Measurements from ENCODE around the gene UBAC2.
"Not testable (repeated sequence)": the region's sequence is repeated elsewhere in the genome, so short reads cannot be mapped to it uniquely, and the experiment has no call there.

Gene UBAC2

DNA sequence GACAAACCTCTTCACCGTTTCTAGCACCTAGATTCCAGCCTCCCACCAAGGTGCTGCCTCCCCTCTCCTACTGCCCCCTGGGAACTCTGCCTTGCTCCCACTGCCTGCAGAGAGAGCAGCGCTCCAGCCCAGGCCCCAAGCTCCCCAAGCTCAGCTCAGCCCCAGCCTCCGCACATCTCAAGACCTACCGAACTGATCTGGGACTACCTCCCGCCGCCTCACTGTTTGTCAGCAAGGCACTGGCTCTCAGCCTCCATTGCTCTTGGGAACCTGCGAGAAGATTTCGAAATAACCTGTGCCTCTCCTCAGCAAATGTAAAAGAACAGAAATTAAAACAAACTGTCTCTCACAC lies 198.9 kb downstream of the UBAC2 start:
- no peak for DNase-seq

DNA sequence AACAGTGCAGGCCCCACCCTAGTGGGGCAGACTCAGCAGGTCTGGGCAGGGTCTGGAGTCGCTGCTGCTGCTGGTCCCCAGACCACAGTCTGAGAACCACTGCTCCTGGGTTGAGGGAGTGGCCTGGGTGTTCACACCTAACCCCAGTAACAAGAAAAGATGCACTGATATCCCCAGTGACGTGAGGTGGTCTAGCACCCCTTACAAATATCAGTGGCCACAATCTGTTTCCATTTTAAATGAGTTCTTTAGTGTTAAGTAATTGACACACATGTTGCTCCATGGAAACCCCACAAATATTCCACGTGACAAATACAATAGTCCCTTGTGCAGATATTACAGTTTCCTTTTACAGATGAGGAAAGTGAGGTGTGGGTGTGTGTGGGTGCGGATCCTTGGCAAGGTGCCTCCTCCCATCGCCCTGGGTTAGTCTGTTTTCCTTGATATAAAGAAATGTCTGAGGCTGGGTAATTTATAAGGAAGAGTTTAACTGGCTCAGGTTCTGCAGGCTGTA lies 202.9 kb downstream of the UBAC2 start:
- DNase-seq = no peak

DNA sequence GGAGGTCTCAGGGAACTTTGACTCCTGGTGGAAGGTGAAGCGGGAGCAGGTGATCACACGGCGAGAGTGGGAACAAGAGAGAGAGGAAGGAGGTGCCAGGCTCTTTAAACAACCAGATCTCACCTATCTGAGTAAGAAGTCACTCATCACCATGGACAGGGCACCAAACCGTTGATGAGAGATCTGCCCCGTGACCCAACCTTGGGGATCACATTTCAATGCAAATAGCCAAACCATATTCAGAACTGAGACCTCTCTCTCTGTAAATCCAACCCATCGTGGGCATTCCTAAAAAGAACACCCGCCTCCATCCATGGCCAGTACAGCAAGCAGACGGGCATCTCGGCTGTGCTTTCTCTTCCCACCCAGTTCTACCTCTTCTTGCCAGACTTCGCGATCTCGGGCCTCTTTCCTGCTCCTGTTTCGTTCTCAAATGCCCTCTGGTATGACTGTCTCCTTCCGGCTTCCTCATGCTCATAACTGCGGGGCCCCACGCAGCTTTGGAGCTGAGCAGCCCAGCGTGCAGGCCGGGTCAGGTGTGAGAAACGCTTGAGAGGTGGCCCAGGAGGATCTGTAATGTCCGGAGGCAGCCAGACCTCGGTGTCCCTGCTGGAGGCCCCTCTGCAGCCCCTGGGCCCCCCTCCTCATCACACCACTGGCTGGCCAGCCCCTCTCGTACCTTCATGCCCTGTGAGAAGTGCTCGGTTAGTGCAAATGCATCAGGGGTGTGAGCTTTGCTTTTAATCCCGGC lies 203.5 kb downstream of the UBAC2 start:
- DNase-seq = no peak

DNA sequence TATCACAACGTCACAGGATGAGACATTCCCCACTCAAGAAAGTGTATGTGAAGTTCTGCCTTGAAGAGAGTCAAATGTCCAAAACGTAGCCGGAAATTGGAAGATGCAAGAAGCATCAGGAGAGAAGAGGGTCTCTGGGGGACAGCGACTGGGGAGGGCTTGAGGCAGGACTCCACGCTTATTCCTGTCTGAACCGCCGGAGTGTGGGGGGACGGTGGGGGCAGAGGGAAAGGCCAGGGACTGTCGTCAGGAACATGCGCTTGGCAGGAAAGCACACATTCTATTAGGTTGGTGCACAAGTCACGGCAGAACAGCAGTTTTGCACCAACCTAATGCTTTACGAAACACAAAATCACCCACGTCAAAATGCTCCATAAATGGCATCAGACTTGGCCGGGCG lies 205.3 kb downstream of the UBAC2 start:
- no peak for DNase-seq

DNA sequence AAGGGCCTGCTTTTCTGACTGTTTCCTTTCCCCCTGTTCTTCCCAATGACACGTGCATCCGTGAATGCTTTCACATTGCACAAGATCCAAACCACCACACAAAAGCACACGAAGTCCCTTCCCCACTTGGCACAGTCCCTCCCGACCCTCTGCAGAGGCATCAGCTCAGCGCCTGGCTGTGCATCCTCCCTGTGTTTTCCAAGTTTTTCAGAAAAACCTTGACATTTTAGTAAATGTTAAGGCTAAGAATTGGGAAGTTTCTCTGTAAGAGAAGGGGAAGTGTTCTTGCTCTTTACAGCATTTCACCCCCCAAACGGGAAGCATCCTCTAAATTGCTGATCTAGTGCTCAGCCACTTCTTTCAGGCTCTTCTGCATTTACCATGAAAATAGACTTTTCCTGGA lies 206.1 kb downstream of the UBAC2 start:
- no peak for DNase-seq

DNA sequence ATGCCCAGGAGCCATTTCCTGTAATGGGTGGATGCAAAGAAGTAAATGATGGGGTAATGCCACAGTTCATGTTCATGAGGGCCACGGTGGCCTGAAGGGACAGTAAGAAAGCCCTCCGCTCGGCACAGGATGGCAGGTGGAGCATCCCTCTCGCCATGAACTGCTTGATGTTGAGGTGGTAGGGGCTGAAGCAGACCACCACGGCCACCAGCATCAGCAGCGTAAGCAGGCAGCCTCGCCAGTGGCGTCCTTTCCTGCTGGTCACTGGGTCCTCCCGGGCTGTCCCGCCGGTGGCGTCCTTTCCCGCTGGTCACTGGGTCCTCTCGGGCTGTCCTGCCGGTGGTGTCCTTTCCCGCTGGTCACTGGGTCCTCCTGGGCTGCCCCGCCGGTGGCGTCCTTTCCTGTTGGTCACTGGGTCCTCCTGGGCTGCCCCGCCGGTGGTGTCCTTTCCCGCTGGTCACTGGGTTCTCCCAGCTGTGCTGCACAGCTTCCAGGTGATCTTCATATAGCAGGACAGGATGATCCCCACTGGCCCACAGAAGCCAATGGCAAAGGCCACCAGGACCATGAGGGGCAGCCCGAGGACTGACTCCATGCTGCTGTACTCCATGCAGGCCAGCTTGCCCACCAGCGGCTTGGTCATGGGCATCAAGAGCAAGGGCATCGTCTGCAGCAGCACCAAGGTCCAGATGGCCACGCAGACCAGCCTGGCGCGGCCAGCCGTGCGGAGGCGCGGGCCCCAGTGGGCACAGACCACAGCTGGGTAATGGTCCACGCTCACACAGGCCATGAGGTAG lies 207.4 kb downstream of the UBAC2 start:
- DNase-seq = no peak

DNA sequence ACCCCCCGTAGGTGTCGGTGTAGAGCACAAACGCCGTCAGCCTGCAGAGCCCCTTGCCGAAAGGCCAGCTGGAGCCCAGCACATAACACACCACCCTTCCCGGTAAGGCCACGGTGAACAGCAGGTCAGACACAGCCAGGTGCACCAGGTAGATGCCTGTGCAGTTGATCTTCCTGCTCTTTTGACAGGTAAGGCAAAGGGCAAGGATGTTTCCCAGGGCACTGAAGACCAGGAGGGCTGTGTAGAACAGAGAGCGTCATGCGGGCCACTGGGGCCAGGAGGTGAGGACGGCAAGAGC lies 208.0 kb downstream of the UBAC2 start:
- no peak for DNase-seq

DNA sequence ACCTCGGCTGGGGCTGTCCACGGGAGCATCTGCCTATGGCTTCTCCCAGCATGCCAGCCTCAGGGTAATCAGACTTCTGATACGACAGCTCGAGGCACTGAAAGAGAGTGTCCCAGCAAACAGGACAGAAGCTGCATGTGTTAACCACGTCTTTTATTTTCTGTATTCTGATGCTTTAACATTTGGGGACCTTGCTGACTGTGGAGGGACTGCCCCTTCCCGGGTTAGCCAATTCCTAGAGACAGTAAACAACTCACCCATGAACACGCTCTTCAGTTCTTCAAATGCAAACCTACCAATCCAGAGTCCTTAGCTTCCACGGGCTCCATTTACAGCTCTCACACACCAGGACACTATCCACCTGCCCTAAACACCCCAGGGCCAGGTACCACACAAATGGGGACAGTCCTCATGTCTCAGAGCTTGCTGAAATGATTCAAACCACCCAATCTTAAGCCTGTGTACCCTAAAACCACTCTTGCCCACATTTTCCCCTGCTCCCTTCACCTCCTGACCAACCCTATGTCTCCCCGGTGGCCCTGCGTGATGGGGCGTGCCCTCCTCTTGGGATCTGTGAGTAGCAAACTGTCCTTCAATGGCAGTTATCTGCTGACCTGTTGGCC lies 208.9 kb downstream of the UBAC2 start:
- DNase-seq = not testable (repeated sequence)

DNA sequence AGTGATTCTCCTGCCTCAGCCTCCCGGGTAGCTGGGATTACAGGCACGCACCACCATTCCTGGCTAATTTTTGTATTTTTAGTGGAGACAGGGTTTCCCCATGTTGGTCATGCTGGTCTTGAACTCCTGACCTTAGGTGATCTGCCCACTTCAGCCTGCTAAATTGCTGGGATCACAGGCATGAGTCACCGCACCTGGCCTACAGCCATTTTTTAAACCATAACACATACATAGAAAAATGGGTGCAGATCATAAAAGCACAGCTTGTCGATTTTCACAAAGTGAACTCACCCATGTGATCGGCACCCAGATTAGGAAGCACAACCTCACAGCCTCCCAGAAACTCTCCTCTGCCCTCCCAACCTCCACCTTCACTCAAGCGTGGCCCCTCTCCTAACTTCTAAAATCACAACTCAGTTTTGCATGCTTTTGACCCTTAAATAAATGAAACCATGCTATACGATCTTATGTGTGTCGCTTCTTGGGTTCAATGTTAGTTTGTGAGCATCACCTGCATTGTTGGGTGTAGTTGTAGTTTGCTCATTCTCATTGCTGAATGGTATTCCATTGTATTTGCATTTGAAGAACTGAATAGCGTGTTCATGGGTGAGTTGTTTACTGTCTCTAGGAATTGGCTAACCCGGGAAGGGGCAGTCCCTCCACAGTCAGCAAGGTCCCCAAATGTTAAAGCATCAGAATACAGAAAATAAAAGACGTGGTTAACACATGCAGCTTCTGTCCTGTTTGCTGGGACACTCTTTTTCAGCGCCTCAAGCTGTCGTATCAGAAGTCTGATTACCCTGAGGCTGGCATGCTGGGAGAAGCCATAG lies 210.2 kb downstream of the UBAC2 start:
- DNase-seq = not testable (repeated sequence)

DNA sequence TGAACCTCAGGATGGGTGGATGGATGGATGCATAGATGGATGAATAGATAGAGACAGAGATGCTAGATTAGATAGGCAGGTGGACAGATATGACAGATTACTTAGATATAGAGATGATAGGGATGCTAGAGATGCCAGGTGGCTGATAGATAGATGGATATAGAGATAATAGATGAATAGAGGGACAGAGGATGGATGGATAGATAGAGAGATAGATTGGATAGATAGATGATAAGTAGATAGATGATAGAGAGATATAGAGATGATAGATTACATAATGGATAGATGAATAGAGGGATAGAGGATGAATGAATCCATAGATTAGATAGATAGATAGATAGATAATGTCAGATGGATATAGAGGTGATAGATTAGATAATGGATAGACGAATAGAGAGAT lies 212.2 kb downstream of the UBAC2 start:
- DNase-seq = no peak

DNA sequence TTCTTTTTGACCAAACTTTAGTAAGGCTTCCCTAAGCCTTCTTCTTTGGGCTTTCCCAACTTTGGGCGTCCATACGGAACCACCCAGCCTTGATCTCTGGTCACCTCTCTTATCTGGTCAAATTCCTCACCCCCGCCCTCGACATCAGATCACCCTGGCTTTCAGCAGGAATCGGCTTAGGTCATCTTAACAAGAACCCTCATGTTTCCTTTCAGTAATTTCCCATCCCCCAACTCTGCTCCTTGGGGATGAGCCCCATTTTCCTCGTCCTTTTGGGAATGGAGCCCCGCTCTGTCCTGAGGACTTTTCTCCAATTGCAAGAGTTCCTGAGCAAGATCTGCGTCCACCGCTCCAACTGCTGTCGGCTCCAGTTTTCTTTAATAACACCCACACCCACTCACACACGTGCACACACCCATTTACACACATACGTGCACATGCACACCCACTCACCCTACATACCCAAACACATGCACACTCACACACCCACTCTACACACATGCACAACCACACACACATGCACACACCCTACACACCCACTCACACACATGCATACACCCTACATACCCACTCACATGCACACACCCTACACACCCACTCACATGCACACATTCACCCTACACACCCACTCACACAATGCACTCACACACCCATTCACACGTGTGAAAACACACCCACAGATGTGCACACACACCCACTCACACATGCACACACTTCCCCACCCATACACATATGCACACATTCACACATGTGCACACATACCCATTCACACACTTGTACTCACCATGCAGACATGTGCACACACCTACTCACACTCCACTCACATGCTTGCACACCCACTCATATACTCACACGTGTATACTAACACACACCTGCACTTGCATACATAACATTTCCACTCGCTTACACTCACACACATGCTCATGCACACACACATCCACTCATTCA lies 213.7 kb downstream of the UBAC2 start:
- DNase-seq = no peak

DNA sequence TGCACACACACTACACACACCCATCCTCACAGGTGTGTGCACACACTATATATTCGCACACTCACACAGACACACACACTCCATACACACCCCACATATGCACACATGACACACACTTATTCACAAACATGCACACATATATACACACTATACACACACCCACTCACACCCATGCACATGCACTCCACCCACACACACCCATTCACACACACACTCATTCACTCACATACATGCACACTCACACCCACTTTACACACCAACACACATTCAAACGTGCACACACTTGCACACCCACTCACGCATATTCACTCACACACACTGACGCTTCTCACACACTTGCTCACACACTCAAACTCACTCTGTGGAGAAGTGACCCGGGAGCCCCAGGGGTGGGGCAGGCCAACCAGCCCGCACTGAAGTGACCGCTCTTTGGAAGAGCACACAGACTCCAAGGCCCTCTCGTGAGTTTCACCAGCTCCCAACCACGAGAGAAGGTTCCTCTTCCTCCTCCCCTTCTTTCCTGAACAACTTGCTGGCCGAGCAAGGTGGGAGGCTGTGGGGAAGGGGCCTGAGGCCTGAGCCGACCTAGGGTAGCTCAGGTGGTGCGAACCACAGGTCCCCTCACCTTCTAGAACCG lies 214.5 kb downstream of the UBAC2 start:
- no peak for DNase-seq

DNA sequence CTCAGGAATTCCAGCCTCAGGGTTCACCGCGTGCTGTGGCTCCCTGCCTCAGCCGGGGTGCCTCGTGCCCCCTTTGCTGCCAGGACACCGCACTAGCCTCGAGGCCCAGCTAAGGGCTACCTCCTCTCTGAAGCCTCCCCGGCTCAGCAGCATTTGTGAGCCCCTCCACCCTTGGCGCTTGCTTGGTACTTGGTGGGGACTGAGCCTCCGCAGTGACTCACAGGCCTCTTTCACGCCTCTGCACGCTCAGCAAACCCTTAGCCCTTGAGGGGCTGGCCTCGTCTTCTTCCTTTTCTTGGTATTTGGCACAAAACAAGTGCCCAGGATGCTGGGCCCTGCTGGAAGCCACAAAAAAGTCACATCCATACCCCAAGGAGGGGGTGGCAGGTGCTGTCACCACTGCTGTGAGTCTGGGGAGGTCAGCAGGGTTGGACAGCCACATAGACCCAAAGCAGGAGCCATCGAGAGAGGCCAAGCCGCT lies 215.2 kb downstream of the UBAC2 start:
- DNase-seq = peak; percentile 45 to 59

DNA sequence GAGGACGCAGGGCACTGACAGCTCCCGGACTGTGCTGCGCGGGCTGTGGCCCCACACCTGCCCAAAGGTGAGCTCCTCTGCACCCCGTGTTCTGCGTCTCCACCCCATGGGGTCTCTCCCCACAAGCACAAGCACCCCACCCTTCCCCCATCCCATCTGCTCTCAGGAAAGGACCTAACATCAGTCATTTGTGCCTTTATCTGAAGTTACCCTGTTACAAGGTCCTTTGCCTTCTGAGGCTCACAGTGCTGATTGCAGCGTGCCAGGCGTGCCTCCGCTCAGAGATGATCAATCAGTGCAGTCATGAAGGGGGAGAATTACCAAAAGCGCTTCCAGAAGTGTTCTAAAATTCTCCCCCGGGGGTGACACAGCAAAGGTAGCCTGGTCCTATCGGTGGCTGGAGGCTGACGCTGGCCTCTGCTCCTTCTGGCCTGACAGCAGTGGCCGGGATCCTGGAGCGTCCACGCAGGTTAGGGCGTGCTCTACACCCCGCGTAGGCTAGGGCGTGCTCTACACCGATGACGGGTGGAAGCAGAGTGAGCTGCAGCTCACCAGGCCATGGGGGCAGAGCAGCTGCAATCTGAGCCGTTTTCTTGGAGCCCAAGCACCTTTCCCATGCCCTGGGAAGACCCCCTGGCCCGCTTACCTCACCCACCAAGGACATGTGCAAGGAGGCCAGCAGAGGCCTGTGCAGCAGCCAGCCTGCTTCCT lies 215.9 kb downstream of the UBAC2 start:
- no peak for DNase-seq

DNA sequence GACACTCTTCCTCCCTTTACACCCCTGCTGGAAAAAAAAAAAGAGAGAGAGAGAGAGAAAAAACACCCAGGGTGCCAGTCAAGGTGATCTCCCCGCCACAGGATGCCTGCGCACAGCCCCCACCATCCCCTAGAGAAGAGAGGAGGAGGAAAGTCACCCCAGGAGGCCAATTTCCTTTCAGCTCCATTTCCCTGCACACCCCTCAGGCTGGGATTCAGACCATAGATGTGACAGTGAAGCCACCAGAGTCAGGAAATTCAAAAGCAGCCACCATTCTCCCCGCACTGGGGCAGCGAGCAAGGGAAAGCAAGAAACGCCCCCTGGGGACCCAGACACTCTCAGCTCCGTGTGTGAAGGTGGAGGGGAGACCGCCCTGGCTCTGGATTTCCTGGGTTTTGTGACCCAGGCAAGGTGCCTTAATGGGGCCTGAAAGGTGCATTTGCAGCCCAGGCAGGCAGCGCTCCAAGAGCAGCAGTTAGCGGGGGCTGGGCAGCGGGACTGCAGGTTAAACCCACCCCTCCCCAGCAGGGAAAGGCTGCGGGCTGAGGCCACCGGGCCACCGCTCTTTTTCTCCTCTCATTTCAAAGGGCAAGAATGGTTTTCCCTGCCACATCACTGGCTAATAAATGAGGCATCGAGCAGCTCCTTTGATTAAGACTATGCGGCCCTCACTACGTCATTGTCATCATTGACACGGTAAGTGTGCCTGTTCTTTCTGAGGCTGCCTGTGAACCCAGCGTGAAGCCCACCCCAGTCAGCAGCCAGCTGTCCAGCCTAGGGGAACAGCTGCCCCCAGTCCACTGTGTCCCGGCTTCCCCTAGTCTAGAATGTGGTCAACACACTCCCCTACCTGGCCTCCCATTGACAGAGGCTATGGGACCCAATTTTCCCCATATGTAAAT lies 216.8 kb downstream of the UBAC2 start:
- DNase-seq = no peak

DNA sequence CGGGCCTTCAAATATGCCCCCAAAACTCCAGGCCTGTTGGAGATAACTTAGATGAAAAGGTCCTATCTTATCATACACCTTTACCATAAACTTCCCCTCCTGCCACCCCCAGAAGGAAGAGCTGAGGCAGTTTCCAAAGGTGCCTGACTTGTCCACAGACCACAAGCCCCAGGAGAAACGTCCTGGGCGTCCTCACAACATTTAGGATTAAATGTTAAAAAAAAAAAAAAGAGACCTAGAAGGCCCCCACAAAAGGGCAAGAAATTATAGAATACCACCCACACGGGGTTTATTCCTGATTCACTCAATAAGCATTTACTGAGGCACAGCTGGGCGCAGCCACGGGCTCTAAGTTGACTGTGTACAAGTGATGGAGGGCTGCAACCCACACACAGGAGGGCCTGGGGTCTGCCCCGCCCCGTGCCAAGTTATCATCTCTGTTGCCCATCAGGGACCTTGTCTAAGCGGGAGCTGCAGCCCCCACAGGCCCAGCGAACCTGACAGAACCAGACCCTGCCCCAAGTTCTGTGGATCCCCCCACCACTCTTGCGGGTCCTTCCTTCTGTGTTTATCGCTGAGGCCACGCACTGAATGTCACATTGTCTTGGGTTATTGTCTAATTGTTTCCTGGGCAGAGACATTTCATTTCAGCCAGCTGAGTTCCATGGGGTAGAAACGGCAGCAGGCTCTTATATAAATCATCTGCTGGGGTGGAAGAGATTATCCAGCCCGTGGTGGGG lies 217.6 kb downstream of the UBAC2 start:
- DNase-seq = no peak

DNA sequence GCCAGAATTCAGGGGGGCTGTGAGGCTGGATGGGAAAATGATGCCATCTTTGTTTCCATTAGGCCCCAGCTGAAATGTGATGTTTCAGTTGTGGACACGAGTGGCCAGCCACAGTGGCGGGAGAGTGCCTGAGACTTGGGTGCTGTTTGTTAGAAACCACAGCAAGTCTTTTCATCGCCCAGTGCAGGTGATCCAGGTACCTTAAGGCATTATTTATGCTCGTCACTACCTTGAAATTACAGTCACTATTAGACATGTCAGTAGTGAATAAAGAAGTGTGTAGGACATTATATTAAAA lies 218.1 kb downstream of the UBAC2 start:
- DNase-seq = no peak

DNA sequence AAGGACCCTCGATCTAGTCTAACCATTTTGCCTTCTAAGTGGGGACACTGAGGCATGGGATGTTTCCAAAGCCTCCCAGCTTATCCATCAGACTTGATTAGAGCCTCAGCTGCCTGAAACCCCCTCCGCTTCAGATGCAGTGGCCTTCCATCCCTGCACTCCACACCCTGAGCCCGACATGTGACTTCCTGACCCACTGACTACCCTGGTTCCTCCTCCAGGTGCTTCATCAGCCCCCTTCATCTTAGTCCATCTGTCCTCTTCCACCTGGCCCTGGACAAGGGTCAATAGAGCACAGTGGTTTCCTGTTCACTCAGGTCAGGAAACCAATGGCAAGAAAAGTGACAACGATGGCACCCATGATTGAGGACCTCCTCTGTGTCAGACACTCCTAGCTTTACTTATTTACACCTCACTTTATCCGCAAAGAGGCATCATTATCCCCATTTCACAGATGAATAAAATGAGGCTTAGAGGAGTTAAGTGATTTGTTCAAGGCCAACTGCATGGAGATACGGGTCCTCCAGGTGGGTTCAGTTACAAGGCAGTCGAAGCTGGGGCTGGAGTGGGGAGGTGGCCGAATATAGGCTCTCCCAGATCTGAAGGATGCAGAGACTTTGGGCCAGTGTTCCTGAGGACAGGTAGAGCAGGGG lies 219.1 kb downstream of the UBAC2 start:
- no peak for DNase-seq
